ENCODE data around the gene DDRGK1.

DNA sequence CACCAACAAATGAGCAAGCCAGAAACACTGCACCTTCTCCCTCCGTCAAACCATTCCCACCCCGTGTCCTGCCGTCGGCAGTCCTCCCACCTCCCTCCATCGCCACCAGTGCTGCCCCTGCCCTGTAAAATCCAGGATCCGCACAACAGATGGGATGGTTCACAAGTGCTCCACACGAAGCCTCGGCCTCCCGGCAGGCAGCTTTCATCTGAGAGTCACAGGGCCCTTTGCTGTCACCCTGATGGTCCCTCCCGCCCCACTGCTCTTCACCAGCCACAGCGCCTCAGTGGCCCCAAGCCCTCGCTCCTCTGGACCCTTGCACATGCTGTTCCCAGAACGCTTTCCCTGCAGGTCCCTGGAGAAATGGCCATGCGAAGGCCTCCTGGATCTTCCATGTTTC lies 22.4 kb upstream of the DDRGK1 start:
- TF ChIP-seq, protein P1, sequence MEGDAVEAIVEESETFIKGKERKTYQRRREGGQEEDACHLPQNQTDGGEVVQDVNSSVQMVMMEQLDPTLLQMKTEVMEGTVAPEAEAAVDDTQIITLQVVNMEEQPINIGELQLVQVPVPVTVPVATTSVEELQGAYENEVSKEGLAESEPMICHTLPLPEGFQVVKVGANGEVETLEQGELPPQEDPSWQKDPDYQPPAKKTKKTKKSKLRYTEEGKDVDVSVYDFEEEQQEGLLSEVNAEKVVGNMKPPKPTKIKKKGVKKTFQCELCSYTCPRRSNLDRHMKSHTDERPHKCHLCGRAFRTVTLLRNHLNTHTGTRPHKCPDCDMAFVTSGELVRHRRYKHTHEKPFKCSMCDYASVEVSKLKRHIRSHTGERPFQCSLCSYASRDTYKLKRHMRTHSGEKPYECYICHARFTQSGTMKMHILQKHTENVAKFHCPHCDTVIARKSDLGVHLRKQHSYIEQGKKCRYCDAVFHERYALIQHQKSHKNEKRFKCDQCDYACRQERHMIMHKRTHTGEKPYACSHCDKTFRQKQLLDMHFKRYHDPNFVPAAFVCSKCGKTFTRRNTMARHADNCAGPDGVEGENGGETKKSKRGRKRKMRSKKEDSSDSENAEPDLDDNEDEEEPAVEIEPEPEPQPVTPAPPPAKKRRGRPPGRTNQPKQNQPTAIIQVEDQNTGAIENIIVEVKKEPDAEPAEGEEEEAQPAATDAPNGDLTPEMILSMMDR (IDR thresholded peaks at IDR 0.05): no peak
- no peak for TF ChIP-seq POLR2A (IDR thresholded peaks at IDR 0.05)

Data from uterus (tissue), 2 donors.